Measurements from ENCODE around the gene CBR4.

CBR4 gene

GRCh38 chr4:169032883-169033645 lies 23.0 kb upstream of the CBR4 start:
- no peak for DNase-seq

DNA sequence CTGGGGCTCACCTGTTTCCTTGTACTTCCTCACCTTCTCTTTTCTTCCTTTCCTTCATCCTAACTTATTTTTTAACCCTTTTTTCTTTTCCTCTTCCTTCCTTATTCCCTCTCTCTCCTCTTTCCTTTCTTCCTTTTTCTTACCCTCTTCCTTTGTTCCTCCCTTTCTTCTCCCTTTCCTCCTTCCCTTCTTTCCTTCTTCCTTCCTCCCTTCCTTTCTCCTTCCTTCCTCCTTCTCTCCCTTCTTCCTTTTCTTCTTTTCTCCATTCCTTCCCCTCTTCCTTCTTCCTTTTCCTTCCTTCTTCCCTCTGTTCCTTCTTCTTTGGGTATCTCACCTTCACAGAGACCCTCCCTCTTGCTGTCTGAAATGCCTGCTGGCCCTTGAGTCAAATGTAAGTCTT lies 22.1 kb upstream of the CBR4 start:
- DNase-seq, result no peak

DNA sequence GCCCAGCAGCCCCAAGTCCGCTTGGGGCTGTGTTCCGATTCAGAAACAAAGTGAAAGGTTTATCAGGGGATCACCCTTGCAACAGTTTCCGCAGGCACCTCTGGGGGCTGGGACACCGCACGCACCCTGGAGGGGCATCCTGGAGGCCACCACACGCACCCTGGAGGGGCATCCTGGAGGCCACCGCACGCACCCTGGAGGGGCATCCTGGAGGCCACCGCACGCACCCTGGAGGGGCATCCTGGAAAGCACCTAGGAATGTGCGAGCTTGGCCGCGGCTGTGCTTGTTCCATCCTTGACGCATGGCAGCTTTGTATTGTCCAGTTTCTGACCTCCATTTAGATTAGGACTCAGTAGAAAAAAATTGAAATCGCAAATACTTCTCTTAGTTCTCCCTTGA lies 21.3 kb upstream of the CBR4 start:
- DNase-seq, result no peak

- DNase-seq, result no peak
Observed at GRCh38 chr4:169030562-169030982, 20.5 kb upstream of the CBR4 start.

DNA sequence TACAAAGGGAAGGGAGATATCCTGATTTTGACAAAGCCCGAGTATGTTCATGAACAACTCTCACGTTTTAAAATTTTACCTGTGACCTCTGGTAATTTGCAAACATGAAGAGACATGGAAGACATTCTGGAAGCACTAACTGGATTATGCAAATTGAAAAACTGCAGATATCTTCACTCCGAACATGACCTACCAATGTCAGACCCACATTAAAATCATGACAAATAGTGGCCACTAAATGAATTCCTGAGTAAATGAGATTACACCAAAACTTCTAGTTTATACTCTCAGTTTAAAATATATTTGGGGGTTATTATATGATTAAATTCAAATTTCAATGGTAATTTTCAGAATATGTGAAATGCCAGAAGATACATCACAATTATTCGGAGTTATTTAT lies 19.9 kb upstream of the CBR4 start:
- no peak for DNase-seq

DNA sequence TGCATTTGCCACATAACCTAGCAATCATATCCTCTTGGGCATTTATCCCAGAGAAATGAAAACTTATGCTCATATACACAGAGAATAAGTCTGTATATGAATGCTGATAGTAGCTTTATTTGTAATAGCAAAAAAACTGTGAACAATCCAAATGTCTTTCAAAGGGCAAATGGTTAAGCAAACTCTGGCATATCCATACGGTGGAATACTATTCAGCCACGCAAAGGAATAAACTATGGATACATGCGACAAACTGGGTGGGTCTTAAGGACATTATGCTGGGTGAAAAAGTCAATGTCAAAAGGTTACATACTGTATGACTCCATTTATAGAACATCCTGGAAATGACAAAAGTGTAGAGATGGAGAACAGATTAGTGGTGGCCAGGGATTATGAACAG lies 17.6 kb upstream of the CBR4 start:
- no peak for DNase-seq

- DNase-seq, result no peak
Observed at GRCh38 chr4:169025184-169025583, 15.1 kb upstream of the CBR4 start.

- peak in 1 of 2 donors; percentile 18 for DNase-seq
Observed at GRCh38 chr4:169024762-169025161, 14.7 kb upstream of the CBR4 start.

DNA sequence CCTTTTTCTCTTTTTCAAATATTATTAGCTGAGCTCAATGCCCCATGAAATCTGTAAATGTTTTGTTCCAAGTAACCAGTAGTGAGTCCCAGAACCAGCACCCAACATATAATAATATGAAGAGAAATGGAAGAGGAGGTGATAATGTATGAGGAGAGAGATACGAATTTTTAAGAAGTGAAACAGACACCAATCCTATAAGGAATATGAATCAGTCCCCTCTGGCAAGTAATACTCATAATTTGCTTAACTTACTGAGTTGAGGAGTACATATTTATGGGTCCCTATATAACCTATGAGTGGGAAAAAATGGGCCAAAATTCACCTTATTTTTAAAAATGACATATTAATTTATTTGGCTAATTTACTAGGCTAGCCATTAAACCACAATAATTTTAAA lies 8.4 kb upstream of the CBR4 start:
- DNase-seq, result no peak

DNA sequence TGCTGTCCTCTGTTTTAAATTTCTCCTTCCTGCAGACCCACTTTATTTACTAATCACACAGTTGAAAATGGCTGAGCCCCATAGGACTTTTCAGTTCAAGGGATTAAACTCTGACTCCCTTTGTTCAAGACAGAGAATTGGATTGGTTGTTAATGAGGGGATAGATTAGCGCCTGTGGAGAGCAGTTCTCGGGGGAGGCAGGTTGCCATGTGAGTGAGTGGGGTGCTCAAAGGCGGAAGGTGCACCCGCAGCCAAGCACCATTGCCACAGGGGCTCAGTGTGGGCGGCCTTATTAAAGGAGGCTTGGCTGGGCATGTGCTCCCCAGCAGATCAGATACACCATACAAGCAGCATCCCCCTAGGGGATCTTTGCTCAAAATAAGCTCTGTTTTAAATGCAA lies 7.9 kb upstream of the CBR4 start:
- DNase-seq, result no peak

GRCh38 chr4:169015186-169015623 lies 5.2 kb upstream of the CBR4 start:
- no peak for DNase-seq

- DNase-seq, result no peak
Observed at GRCh38 chr4:169014586-169014985, 4.5 kb upstream of the CBR4 start.

- no peak for DNase-seq
Observed at GRCh38 chr4:169013396-169013795, 3.3 kb upstream of the CBR4 start.

DNA sequence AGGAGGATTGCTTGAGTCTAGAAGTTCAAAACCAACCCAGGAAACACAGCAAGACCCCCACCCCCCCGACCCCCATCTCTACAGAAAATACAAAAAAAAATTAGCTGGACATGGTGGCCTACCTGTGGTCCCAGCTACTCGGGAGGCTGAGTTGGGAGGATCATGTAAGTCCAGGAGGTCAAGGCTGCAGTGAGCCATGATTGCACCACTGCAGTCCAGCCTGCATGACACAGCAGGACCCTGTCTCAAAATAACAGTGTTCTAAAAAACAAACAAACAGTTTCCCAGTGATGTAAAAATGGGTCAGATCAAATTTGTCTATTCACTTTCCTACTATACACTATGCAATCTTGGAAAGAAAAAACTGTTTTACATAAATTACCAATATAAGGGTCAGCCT lies 2.0 kb upstream of the CBR4 start:
- no peak for DNase-seq

DNA sequence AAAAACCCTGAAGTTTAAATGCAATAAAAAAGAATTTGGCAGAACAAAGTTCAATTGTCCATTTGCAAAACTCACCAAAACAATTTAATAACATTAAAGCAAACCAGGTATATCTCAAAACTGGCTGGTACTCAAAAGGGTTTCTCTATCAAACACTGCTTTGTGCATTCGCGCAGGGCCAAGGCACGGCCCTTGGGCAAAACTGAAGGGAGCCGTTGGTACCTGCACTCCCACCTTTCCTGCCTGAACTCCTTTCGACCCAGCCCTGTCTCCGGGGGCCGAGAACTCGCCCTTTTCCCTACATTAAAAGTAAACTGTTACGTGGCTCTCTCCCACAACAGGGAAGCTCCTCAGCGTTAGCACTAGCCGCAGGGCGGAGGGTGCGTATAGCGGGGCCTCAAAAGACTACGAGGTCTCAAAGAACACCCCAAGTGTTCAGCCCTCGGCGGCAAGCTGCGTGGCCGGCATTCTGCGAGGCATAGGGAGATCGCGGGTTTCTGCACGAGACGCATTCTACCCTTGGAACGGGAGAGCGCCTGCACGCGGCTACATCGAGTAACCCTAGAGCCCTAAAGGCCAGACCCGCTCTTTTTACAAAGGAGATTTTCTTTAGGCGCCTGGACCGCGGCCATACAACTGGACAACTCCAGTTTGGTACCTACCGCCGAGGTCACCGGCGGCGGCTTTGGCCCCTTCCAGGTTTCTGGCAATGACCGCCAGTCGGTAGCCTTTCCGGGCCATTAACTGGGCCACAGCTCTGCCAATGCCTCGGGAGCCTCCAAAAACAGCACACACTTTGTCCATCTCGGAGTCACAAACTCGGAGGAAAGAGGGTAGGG lies 550 bp downstream of the CBR4 start:
- peak; percentile 57 to 73 for DNase-seq

DNA sequence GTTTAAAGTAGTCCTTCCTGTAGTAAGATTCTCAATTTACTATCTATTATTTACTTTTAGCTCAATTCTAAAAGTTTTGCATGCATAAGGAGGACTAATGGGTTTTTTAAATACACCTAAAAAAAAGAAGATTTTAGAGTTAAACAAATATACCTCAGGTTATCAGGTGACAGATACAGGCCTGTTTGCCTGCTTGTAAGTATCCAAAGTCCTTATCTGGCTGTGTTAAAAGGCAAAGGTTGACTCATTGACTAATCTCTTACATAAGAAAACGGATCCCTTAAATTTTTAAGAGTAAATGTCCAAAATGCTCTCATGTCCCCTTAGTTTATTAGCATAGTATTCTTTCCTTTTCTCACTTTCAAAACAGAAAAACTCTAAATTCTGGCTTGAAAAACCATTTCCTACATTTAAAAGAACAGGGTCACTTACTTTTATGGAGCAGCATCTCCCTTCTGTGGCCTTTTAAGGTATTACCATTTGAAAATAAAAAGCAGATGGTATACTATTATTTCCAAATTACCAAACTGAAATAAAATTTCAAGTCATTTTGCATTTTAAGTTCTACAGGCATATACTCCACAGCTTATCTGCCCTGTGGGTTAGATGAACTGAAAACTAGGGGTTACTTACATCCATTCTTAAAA lies 4.5 kb downstream of the CBR4 start:
- no peak for DNase-seq

DNA sequence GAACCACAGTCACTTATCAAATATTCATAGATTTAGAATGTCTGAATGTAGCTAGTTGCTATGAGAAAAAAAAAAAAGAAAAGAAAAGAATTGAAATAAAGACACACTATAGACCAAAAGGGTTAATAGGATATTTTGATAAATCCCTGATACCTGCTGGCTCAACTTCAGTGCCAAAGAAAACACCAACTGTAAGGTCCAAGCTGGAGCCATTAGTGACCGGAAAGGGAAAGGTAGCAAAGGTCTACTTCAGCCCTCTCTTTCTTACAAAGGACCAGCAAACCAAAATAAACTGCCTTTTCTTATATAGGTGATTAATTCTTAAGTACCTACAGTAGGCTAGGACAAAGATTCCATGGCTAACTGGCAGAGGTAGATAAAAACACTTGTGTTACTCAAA lies 9.7 kb downstream of the CBR4 start:
- no peak for DNase-seq

DNA sequence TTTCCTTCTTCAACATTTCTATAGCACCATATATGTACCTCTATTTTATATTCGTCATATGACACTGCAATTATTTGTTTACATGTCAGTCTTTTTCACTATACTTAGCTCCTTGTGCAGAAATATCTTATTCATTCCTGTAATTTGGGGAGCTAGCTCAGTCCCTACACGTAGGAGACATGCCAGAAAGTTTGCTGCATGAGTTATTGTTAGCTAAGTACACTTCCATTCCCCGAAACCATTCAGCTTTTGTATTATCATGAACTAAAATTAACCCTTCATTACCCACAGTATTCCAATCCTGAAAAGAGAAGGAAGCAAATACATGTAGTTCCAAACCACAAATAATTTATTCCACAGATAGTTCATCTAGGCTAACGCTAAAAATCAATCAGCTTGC lies 10.2 kb downstream of the CBR4 start:
- no peak for DNase-seq

- DNase-seq, result no peak
Observed at GRCh38 chr4:168998596-168998995, 11.5 kb downstream of the CBR4 start.

GRCh38 chr4:168995537-168996295 lies 14.3 kb downstream of the CBR4 start:
- DNase-seq, result no peak

- DNase-seq, result no peak
Observed at GRCh38 chr4:168994958-168995357, 15.1 kb downstream of the CBR4 start.

DNA sequence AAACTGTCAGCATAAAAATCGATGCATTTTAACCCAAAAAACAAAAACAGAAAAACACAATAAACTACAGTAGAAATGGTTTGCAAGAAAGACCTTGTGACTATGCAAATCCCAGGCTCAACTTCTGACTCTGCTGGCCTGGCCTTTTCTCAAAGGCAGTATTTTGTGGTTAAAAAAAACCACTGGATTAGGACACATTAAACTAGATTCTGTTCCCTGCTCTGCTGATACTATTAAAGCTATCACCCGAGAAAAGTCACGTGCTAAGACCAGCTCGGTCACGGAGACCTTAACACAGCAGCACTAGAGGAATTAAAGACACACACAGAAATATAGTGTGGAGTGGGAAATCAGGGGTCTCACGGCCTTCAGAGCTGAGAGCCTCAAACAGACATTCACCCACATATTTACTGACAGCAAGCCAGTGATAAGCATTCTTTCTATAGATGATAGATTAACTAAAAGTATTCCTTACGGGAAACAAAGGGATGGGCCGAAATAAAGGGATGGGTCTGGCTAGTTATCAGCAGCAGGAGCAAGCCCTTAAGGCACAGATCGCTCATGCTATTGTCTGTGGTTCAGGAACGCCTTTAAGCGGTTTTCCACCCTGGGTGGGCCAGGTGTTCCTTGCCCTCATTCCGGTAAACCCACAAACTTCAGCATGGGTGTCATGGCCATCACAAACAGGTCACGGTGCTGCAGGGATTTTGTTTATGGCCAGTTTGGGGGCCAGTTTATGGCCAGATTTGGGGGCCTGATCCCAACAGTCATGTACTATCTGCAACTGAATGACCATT lies 16.1 kb downstream of the CBR4 start:
- DNase-seq, result no peak
